ENCODE data around the gene EPN2.

Gene EPN2

GRCh38 chr17:19238167-19238505, 970 bp downstream of the EPN2 start:
- no peak for DNase-seq (ENCODE audit: extremely low read depth in 1 of 2, low read depth in 1 of 2)

- DNase-seq (ENCODE audit: extremely low read depth in 1 of 2, low read depth in 1 of 2), result no peak
These were observed 2.4 kb downstream of the EPN2 start for GRCh38 chr17:19239544-19239943.

DNA sequence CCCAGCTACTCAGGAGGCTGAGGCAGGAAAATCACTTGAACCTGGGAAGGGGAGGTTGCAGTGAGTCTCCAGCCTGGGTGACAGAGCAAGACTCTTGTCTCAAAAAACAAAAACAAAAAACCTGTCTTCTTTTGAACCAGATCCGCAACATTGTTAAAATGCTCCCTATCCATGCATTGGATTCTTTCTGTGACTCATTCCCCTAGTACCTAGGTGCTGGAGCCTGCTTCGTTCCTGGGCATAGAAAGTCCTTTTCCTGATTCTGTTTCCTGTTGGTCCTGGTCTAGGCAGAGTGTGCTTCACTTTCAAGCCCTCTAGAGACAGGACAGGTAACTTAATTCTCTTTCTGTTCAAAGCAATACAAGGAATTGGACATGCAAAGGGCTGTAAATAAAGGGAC, 5.2 kb downstream of the EPN2 start:
- no peak for DNase-seq (ENCODE audit: extremely low read depth in 1 of 2, low read depth in 1 of 2)

GRCh38 chr17:19242926-19243325, 5.8 kb downstream of the EPN2 start:
- DNase-seq (ENCODE audit: extremely low read depth in 1 of 2, low read depth in 1 of 2), result no peak

- DNase-seq (ENCODE audit: extremely low read depth in 1 of 2, low read depth in 1 of 2), result no peak
These were observed 6.7 kb downstream of the EPN2 start for GRCh38 chr17:19243838-19244237.

GRCh38 chr17:19244357-19244756, 7.2 kb downstream of the EPN2 start:
- DNase-seq (ENCODE audit: extremely low read depth in 1 of 2, low read depth in 1 of 2), result no peak

DNA sequence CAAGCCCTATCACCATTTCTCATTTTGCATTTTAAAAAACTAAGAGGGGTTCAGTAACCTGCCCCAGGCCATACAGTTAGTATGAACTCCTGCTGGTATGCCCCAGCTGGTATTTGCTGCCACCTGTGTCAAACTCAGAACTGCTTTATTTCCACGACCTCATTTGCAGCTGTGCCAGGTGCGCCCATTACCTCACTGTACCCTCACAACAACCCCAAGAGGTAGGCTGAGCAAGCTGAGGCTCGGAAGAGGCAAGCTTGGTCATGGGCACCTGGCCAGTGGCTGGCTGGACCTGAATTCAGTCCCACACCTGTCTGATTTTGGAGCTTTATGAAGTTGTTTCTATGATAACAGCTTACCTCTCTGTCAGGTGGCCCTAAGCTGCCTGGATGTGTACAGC, 7.6 kb downstream of the EPN2 start:
- no peak for DNase-seq (ENCODE audit: extremely low read depth in 1 of 2, low read depth in 1 of 2)

GRCh38 chr17:19247473-19247872, 10.3 kb downstream of the EPN2 start:
- no peak for DNase-seq (ENCODE audit: extremely low read depth in 1 of 2, low read depth in 1 of 2)

DNA sequence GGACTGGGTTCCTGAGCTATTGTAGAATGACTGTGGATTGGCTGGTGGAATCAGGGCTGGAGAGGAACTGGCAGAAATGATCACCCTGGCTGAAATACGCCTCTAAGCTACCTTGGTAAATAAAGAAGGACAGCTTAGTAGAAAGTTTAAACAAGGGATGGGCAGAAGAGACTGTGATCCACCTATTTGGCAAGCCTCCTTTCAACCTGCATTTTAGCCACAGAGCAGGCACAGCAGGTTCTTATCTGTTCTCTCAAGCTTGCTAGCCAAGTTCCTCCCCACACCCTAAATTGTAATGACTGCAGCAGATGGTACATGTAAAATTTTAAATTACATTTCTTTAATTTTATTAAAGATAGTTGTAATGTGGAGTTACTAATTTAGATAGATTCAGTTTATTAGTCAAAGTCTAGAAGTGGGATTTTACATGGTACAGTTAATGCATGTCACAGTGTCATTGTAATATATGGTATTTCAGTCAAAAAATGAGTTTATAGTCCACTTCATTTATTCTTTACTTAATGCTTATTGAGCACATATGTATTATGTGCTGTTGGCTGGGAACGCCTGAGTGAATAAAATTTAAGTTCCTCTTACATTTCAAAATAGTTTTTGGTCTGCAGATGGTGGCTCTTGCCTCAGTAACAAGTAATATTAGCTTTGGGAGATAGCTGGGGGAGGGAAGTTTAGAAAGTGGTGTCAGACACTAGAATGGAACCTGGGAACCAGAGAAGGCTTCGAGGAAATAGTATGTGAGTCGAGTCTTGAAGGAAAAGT, 11.2 kb downstream of the EPN2 start:
- DNase-seq (ENCODE audit: extremely low read depth in 1 of 2, low read depth in 1 of 2), result no peak

DNA sequence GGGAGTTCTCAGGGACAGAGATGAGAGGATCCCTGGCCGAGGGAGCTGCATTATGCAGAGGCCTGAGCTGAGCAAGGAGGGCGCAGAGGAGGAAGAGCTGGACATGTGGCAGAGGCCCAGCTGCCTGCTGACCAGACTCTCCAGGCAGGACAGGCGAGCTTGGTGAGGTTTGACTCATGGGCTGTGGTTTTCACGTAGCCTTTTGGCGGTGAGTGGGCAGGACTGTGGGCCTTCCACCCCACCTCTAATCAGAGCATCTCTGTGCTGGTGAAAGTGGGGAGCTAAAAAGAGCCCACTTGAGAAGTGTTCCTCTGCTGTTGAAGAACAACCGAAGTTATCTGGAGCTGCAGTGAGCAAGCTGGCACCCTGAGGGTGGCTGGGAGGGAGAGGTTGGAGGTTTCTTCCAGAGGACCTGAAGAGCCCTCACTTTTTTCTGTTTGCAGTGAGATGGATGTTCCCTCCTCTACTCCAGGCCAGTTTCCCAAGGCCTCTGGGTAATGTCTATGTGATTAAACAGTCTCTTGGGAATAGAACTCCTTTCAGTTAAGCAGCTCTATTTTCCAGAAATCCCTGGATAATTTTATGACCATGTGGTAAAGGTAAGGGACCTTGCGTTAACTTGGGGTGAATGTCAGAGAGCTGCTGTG, 11.9 kb downstream of the EPN2 start:
- DNase-seq (ENCODE audit: extremely low read depth in 1 of 2, low read depth in 1 of 2), result no peak

GRCh38 chr17:19249681-19250080, 12.5 kb downstream of the EPN2 start:
- no peak for DNase-seq (ENCODE audit: extremely low read depth in 1 of 2, low read depth in 1 of 2)

DNA sequence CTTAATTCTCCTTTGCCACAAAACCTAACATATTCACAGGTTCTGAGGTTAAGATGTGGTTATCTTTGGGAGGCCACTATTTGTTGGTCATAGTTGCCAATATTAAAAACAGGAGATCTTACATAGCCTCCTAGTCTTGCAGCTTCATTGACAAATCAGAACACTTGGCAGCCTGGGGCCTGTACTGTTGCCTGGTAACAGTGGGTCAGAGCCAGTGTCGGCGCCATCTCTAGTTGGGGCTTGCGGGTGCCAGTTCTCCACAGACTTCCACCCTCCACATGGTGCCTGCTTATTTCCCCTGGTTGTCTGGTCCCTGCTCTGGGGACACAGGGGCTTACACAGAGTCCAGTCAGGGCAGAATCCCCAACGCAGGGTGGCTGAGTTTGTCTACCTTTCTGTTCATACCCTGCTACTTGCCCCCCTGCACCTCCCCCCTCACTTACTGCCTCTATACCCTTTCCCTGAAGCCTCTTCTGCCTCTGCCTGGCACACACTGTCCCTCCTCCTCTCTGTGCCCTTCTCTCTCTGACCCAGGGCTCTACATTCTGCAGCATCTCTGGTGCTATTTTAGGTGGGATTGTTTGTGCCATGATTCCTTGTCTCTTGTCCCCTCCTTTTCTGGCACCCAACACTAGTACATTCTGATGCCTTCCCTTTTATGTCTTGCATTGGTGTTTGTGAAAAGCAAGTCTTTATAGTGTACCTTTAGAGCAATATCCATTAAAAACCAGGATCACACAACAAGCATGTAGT, 13.4 kb downstream of the EPN2 start:
- no peak for DNase-seq (ENCODE audit: extremely low read depth in 1 of 2, low read depth in 1 of 2)

GRCh38 chr17:19253112-19253511, 15.9 kb downstream of the EPN2 start:
- no peak for DNase-seq (ENCODE audit: extremely low read depth in 1 of 2, low read depth in 1 of 2)

GRCh38 chr17:19254651-19255050, 17.5 kb downstream of the EPN2 start:
- no peak for DNase-seq (ENCODE audit: extremely low read depth in 1 of 2, low read depth in 1 of 2)

- DNase-seq (ENCODE audit: extremely low read depth in 1 of 2, low read depth in 1 of 2), result no peak
These were observed 18.1 kb downstream of the EPN2 start for GRCh38 chr17:19255279-19255678.

- DNase-seq (ENCODE audit: extremely low read depth in 1 of 2, low read depth in 1 of 2), result no peak
These were observed 21.2 kb downstream of the EPN2 start for GRCh38 chr17:19258371-19258770.

DNA sequence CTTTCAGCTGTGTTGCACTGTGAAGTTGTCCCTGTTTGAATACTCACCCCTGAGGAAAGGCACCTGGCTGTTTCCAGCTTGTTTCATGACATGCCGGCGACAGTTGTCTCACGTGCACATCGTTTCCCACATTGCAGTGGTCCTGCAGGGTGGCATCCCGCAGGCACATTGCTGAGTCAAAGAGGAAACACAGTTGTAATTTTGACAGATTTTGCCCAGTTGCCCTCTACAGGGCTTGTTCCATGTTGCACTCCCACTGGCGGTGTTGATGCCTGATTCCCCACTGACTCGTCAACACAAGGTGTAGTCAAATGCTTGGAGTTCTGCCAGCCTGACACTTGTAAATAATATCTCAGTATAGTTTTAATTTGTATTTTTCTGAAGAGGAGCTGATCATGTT, 23.8 kb downstream of the EPN2 start:
- DNase-seq (ENCODE audit: extremely low read depth in 1 of 2, low read depth in 1 of 2), result no peak

- DNase-seq (ENCODE audit: extremely low read depth in 1 of 2, low read depth in 1 of 2), result no peak
These were observed 24.3 kb downstream of the EPN2 start for GRCh38 chr17:19261426-19261825.

- no peak for DNase-seq (ENCODE audit: extremely low read depth in 1 of 2, low read depth in 1 of 2)
These were observed 25.8 kb downstream of the EPN2 start for GRCh38 chr17:19262650-19263631.

DNA sequence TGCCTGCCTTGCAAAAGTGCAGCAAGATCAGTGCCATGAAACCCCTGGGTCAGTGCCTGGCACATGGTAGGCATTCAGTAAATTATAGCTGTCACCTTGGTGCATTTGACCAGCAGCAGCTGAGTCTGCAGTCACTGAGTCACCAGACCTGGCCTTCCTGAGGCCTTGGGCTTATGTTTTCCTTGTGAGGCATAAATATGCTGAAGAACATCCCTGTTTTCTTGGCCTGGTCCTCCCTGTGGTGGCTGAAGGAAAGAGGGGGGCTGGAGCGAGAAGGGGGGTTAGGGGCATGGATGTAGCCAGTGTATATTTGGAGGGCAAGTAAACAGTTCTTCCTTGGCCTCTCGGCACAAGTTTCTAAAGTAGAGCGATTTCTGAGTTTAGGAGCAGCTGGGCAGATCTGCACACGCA, 26.5 kb downstream of the EPN2 start:
- DNase-seq (ENCODE audit: extremely low read depth in 1 of 2, low read depth in 1 of 2), result no peak

- no peak for DNase-seq (ENCODE audit: extremely low read depth in 1 of 2, low read depth in 1 of 2)
These were observed 27.1 kb downstream of the EPN2 start for GRCh38 chr17:19264268-19264667.
